Measurements from ENCODE around the gene LRRC56. TPM values are rescaled to one million over a fixed set of nuclear protein-coding genes. Genes with fewer than 3 reads are reported as not detected.
"Not testable (repeated sequence)": the region's sequence is repeated elsewhere in the genome, so short reads cannot be mapped to it uniquely, and the experiment has no call there.

The LRRC56 gene
- total and polyA plus RNA-seq, 9 of the 15 experiments (the other 6 are each of a cell fraction or from before 2014, with no cell fraction given), result 0.03 to 4.5 (median 1.0) TPM; not detected in 1

DNA sequence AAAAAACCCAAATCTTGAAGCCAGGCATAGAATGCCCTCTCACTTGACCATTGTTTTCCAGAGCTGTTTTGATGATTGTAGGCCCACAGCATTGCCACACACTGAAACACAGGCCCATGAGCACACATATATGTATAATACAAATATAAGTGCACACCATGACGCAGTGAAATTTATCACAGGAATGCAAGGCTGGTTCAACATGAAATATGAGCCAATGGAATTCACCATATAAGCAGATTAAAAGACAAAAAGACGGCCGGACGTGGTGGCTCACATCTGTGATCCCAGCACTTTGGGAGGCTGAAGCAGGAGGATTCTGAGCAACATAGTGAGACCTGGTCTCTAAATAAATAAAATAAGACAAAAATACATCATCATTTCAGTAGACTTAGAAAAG is 20.9 kb upstream of the LRRC56 start (continued):
- TF ChIP-seq NFE2 (IDR thresholded peaks at IDR 0.05; ENCODE audit: low read depth) (peak; percentile 61), ZNF778 (CRISPR knock-in tag; IDR thresholded peaks at IDR 0.05) (no peak)

DNA sequence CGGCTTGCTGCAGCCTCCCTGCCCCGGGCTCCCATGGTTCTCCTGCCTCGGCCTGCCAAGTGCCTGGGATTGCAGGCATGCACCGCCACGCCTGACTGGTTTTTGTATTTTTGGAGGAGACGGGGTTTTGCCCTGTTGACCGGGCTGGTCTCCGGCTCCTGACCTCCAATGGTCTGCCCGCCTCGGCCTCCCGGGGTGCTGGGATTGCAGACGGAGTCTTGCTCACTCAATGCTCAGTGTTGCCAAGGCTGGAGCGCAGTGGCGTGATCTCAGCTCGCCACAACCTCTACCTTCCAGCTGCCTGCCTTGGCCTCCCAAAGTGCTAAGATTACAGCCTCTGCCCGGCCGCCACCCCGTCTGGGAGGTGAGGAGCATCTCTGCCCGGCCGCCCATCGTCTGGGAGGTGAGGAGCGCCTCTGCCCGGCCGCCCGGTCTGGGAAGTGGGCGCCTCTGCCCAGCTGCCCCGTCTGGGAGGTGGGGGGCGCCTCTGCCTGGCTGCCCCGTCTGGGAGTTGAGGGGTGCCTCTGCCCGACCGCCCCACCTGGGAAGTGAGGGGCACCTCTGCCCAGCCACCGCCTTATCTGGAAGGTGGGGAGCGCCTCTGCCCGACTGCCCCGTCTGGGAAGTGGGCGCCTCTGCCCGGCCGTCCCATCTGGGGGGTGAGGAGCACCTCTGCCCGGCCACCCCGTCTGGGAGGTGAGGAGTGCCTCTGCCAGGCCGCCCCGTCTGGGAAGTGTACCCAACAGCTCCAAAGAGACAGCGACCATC is 20.2 kb upstream of the LRRC56 start:
- POLR2A ChIA-PET; BruUV-seq (replicated peaks): not testable (repeated sequence)

More for the DNA sequence above, 20.2 kb upstream of the LRRC56 start:
- not testable (repeated sequence) for H3K4me2 ChIP-seq (ENCODE audit: insufficient read depth, low read length); DNase-seq (ENCODE audit: extremely low read depth in 1 of 4, low spot score in 3 of 4); H3K79me2 ChIP-seq (ENCODE audit: control insufficient read depth, insufficient read depth, low read length); H3K27ac ChIP-seq (ENCODE audit: extremely low read depth, low read depth, low read length); H3K4me3 ChIP-seq; H3K9me3 ChIP-seq (replicated peaks; ENCODE audit: control insufficient read depth, insufficient read depth, low read depth, low read length); H3K27me3 ChIP-seq (ENCODE audit: control insufficient read depth in 2 of 2, insufficient read depth in 2 of 2, low read length in 2 of 2); H4K20me1 ChIP-seq (replicated peaks; ENCODE audit: control insufficient read depth, insufficient read depth, low read length); H3K9me1 ChIP-seq (ENCODE audit: control insufficient read depth, insufficient read depth, low read length); H3K9ac ChIP-seq (ENCODE audit: insufficient read depth in 1 of 2, low read depth in 2 of 2, low read length in 2 of 2); ATAC-seq; H2AFZ ChIP-seq (ENCODE audit: low read depth, low read length); FAIRE-seq
- in situ Hi-C loops (cut with MboI), result loop anchor here (5.0 kb wide), 1 partner anchor 320 kb away; a partner anchor contains a TSS
- Histone ChIP-seq H3K36me3 (ENCODE audit: control insufficient read depth, insufficient read depth, low read length) (peaks cover 20% of the 10 kb centered on the region; the same call in 1 of the 3 replicates), H3K4me1 (replicated peaks in 1 of 2; ENCODE audit: control insufficient read depth in 2 of 2, insufficient read depth in 2 of 2, low read length in 2 of 2) (peaks cover 0 to 17% of the 10 kb centered on the region in 2 experiments; a peak in 3 of 5 replicates)
- CTCF ChIA-PET (ENCODE audit: low intra/inter-chr PET ratio), result interaction anchor here (1.0 to 1.3 kb wide), 2 partner anchors 110 to 111 kb away, joined by 3 to 6 read pairs; no protein-coding TSS in a partner anchor
- TF ChIP-seq HNRNPL (IDR thresholded peaks at IDR 0.05; ENCODE audit: low read depth, low read length), result 0 out of 2 replicates have a peak, but pooled peaks have one; percentile 46
- 91% methylated on average over 31 of the region's 43 CpGs for WGBS (ENCODE audit: insufficient coverage, low coverage, missing lambda C conversion rate)
- intact Hi-C loops (cut with micrococcal nuclease), result loop anchor here (5.0 kb wide), 1 partner anchor 75 kb away; the partner anchor contains the start of gene ANO9
